ENCODE results near the gene LAMC3. TPM values are rescaled to one million over a fixed set of nuclear protein-coding genes. Genes with fewer than 3 reads are reported as not detected.
A peak's percentile ranks its signal among the peaks of the same experiment; 100 is the strongest.

Gene LAMC3
- total RNA-seq, 2 donors from 2014 or later, result 16.7 to 41.2 TPM

- DNase-seq, result peak; percentile 97
- Mint-ChIP-seq H3K4me3 (peak within 1 kb of the TSS; percentile 75), H3K27ac (peak within 1 kb of the TSS; percentile 65), H3K27me3 (ENCODE audit: insufficient read depth) (peaks cover 16% of the 10 kb centered on the region), H3K4me1 (peaks cover 20% of the 10 kb centered on the region), H3K9me3 (no peaks in the 10 kb centered on the region), H3K36me3 (ENCODE audit: low read depth) (peaks cover 2% of the 10 kb centered on the region)
- WGBS, 2 experiments (ENCODE audit: insufficient coverage in 1 of 2, insufficient read length in 1 of 2), result 0 to 1% methylated on average over 19 to 87 of the region's 99 CpGs
- H3K36me3 ChIP-seq (ENCODE audit: control insufficient read depth, insufficient read depth, low read length), result no peaks in the 10 kb centered on the region
- peak within 1 kb of the TSS; percentile 85 for H3K4me3 ChIP-seq (ENCODE audit: low read length)
- peak within 1 kb of the TSS; percentile 72 for H3K27ac ChIP-seq (ENCODE audit: low read depth, low read length)
- H3K9me3 ChIP-seq (ENCODE audit: control insufficient read depth, low read length), result no peaks in the 10 kb centered on the region
- peaks cover 20% of the 10 kb centered on the region for H3K4me1 ChIP-seq (ENCODE audit: control insufficient read depth, insufficient read depth, low read length)
- peak; percentile 60 for TF ChIP-seq CTCF (conservative IDR thresholded peaks at IDR 0.05)
- no peaks in the 10 kb centered on the region for H3K27me3 ChIP-seq (ENCODE audit: control insufficient read depth, insufficient read depth, low read length, poor library complexity, severe bottlenecking)
- H3K9ac ChIP-seq (ENCODE audit: extremely low read depth, low read length, poor library complexity, severe bottlenecking), result peak within 1 kb of the TSS; percentile 79
Measured at GRCh38 chr9:131096269-131097125, 87.5 kb downstream of the LAMC3 start, which contains the start of gene AIF1L. Gene AIF1L (plus strand): TSS chr9:131096531. CDS start chr9:131096630, 99 bp downstream.

- H3K9me3 Mint-ChIP-seq, result no peaks in the 10 kb centered on the region
- H3K4me3 ChIP-seq (ENCODE audit: low read length), result peak overlapping the region; percentile 85
- WGBS, 2 experiments (ENCODE audit: insufficient coverage in 1 of 2, insufficient read length in 1 of 2), result 26 to 69% methylated on average over 4 to 17 of the region's 19 CpGs
Measured at GRCh38 chr9:131097126-131097947, 88.4 kb downstream of the LAMC3 start.

More at GRCh38 chr9:131097126-131097947, 88.4 kb downstream of the LAMC3 start:
- Mint-ChIP-seq H3K27ac (peak overlapping the region; percentile 65), H3K4me1 (peaks cover 20% of the 10 kb centered on the region), H3K4me3 (peak overlapping the region; percentile 75), H3K36me3 (ENCODE audit: low read depth) (peaks cover 4% of the 10 kb centered on the region), H3K27me3 (ENCODE audit: insufficient read depth) (peaks cover 16% of the 10 kb centered on the region)
- no peak for TF ChIP-seq CTCF (conservative IDR thresholded peaks at IDR 0.05)
- Histone ChIP-seq H3K27ac (ENCODE audit: low read depth, low read length) (no peak overlapping the region), H3K36me3 (ENCODE audit: control insufficient read depth, insufficient read depth, low read length) (no peaks in the 10 kb centered on the region), H3K27me3 (ENCODE audit: control insufficient read depth, insufficient read depth, low read length, poor library complexity, severe bottlenecking) (no peaks in the 10 kb centered on the region), H3K4me1 (ENCODE audit: control insufficient read depth, insufficient read depth, low read length) (peaks cover 20% of the 10 kb centered on the region), H3K9ac (ENCODE audit: extremely low read depth, low read length, poor library complexity, severe bottlenecking) (peak overlapping the region; percentile 79), H3K9me3 (ENCODE audit: control insufficient read depth, low read length) (no peaks in the 10 kb centered on the region)
- no peak for DNase-seq

Measured in endodermal cell (in vitro differentiated cells).